ENCODE measurements around the gene RBM33.
A peak's percentile ranks its signal among the peaks of the same experiment; 100 is the strongest.
"Not testable (repeated sequence)": the region's sequence is repeated elsewhere in the genome, so short reads cannot be mapped to it uniquely, and the experiment has no call there.

The RBM33 gene

GRCh38 chr7:155644178-155644970 lies at the start of gene RBM33:
RBM33 (plus strand) TSS chr7:155644661; CDS start chr7:155644877, 216 bp downstream.
- peak; percentile 55 for DNase-seq (ENCODE audit: low spot score)

GRCh38 chr7:155594961-155595366 lies 49.5 kb upstream of the RBM33 start:
- no peak for DNase-seq (ENCODE audit: low spot score)

- DNase-seq (ENCODE audit: low spot score) = no peak
These were observed 46.7 kb upstream of the RBM33 start for GRCh38 chr7:155597753-155598140.

GRCh38 chr7:155598810-155599210 lies 45.7 kb upstream of the RBM33 start:
- DNase-seq (ENCODE audit: low spot score) = peak; percentile 29

GRCh38 chr7:155602156-155602555 lies 42.3 kb upstream of the RBM33 start:
- DNase-seq (ENCODE audit: low spot score) = no peak

GRCh38 chr7:155602750-155603149 lies 41.7 kb upstream of the RBM33 start:
- DNase-seq (ENCODE audit: low spot score) = no peak

- no peak for DNase-seq (ENCODE audit: low spot score)
These were observed 41.1 kb upstream of the RBM33 start for GRCh38 chr7:155603205-155603857.

GRCh38 chr7:155603858-155604503 lies 40.5 kb upstream of the RBM33 start:
- DNase-seq (ENCODE audit: low spot score) = no peak

- no peak for DNase-seq (ENCODE audit: low spot score)
These were observed 39.9 kb upstream of the RBM33 start for GRCh38 chr7:155604504-155604997.

- DNase-seq (ENCODE audit: low spot score) = no peak
These were observed 35.3 kb upstream of the RBM33 start for GRCh38 chr7:155609185-155609584.

GRCh38 chr7:155610633-155611193 lies 33.7 kb upstream of the RBM33 start:
- no peak for DNase-seq (ENCODE audit: low spot score)

GRCh38 chr7:155611808-155612447 lies 32.5 kb upstream of the RBM33 start:
- no peak for DNase-seq (ENCODE audit: low spot score)

- no peak for DNase-seq (ENCODE audit: low spot score)
These were observed 31.8 kb upstream of the RBM33 start for GRCh38 chr7:155612658-155613057.

GRCh38 chr7:155615085-155615484 lies 29.4 kb upstream of the RBM33 start:
- not testable (repeated sequence) for DNase-seq (ENCODE audit: low spot score)

- no peak for DNase-seq (ENCODE audit: low spot score)
These were observed 25.5 kb upstream of the RBM33 start for GRCh38 chr7:155618708-155619633.

GRCh38 chr7:155619634-155620271 lies 24.7 kb upstream of the RBM33 start:
- DNase-seq (ENCODE audit: low spot score) = no peak

GRCh38 chr7:155620497-155620896 lies 24.0 kb upstream of the RBM33 start:
- DNase-seq (ENCODE audit: low spot score) = no peak

- no peak for DNase-seq (ENCODE audit: low spot score)
These were observed 23.0 kb upstream of the RBM33 start for GRCh38 chr7:155621418-155621980.

- DNase-seq (ENCODE audit: low spot score) = no peak
These were observed 20.0 kb upstream of the RBM33 start for GRCh38 chr7:155624412-155624811.

GRCh38 chr7:155625557-155625956 lies 18.9 kb upstream of the RBM33 start:
- no peak for DNase-seq (ENCODE audit: low spot score)

Data from COLO829 (cell line).